Mucosa of descending colon (tissue), 3 donors: ENCODE data around the gene ABHD12. TPM values are rescaled to one million over a fixed set of nuclear protein-coding genes. Genes with fewer than 3 reads are reported as not detected.

Source experiments
- ATAC-seq: fragments of 200-7000 bp; cut with Tn5 transposase; one replicate; pipeline ENCODE4 v1.9.1; 2020; ENCODE audit warnings: mild to moderate bottlenecking, moderate library complexity
- DNase-seq, 3 donors: peaks; one replicate each; pipeline ENCODE4 v3.0.0-alpha.2; 2020
- H3K36me3 ChIP-seq: fragments of 200-600 bp; one replicate; pipeline ENCODE4 v1.8.0; 2021; ENCODE audit warnings: low read depth, mild to moderate bottlenecking
- H3K4me1 ChIP-seq: fragments of 200-600 bp; one replicate; pipeline ENCODE4 v1.8.0; 2021; ENCODE audit warnings: low read depth, mild to moderate bottlenecking
- H3K4me3 ChIP-seq: fragments of 200-600 bp; one replicate; pipeline ENCODE4 v1.8.0; 2021; ENCODE audit warnings: mild to moderate bottlenecking
- H3K9me3 ChIP-seq: fragments of 200-600 bp; one replicate; pipeline ENCODE4 v1.8.0; 2021; ENCODE audit warnings: mild to moderate bottlenecking
- intact Hi-C, 2 donors: fragments of 100-400 bp; cut with DNase I in 1 of 2; cut with micrococcal nuclease in 1 of 2; formaldehyde crosslinking; loops; one replicate each; pipeline versions ENCODE4 v1.11.0 to v1.11.1; 2022; cut with DNase I, micrococcal nuclease
- total RNA-seq, 3 donors: library from RNA; stranded (reverse); fragmentation: NEBNext Ultra II Directional in 2 of 3; extraction: Animal tissue kit (Norgen Biotek cat#: 25700) in 2 of 3; gene quantifications; one replicate each; pipeline versions ENCODE4 v1.2.1 to v1.2.4, GENCODE V29; 2021 to 2023
- TF ChIP-seq, protein P1 (sequence below): fragments of 200-600 bp; IDR thresholded peaks from one replicate; pipeline ENCODE4 v1.8.0; 2022; ENCODE audit warnings: antibody characterized with exemption, mild to moderate bottlenecking
- donor health status: DM: no; HTN: no; CAD: no; lungs with moderate emphysema.
- donor health status: DM: no; HTN: no; CAD: no.
- donor health status: DM: no; HTN: yes; CAD: no.

The ABHD12 gene
- total RNA-seq, 3 donors from 2014 or later: 47.3 to 65.5 (median 59.5) TPM

DNA sequence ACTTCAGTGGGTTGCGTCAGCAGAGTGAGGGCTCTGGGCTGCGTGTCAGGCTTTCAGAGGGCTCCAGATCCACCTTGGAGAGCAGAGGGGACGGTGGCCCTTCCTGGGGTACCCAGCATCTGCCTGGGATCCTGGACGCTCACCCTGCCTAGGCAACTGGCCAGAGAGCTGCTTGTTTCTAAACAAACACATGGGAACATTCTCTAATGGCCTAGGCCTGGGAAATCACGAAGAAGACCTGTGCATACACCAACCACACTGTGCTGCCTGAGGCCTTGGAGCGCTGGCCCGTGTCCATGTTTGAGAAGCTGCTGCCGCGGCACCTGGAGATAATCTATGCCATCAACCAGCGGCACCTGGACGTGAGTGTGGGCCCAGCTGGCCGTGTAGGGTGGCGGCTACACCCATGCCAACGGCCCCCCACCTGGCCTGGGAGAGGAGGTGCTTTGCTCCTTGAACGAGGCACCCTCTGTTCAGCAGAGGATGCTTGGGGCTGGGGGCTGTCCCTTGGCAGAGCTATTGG lies 110.5 kb downstream of the ABHD12 start:
- TF ChIP-seq, protein P1, sequence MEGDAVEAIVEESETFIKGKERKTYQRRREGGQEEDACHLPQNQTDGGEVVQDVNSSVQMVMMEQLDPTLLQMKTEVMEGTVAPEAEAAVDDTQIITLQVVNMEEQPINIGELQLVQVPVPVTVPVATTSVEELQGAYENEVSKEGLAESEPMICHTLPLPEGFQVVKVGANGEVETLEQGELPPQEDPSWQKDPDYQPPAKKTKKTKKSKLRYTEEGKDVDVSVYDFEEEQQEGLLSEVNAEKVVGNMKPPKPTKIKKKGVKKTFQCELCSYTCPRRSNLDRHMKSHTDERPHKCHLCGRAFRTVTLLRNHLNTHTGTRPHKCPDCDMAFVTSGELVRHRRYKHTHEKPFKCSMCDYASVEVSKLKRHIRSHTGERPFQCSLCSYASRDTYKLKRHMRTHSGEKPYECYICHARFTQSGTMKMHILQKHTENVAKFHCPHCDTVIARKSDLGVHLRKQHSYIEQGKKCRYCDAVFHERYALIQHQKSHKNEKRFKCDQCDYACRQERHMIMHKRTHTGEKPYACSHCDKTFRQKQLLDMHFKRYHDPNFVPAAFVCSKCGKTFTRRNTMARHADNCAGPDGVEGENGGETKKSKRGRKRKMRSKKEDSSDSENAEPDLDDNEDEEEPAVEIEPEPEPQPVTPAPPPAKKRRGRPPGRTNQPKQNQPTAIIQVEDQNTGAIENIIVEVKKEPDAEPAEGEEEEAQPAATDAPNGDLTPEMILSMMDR: no peak
- Histone ChIP-seq H3K36me3 (peaks cover 9% of the 10 kb centered on the region), H3K4me1 (no peaks in the 10 kb centered on the region), H3K4me3 (no peak overlapping the region), H3K9me3 (no peaks in the 10 kb centered on the region)
- no peak for ATAC-seq
- peak in 2 of 3 donors; percentile 30 to 33 for DNase-seq
- intact Hi-C loops: no loop called here

DNA sequence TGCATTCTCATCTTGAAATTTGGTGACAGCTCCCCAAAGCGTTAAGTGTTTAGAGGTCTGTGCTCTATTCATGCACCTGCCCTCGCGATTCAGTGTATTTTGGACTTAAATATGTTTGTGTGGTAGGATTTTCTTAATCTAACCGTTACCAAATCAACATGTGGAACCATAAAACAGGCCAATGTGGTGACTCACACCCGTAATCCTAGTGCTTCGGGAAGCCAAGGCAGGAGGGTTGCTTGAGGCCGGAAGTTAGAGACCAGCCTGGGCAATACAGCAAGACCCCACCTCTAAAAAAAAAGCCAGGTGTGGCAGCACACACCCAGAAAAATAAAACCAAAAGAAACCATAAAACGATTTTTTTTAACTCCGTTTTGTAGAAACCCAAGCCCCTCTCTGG lies 111.2 kb downstream of the ABHD12 start:
- TF ChIP-seq, protein P1: no peak
- intact Hi-C loops: no loop called here
- no peak overlapping the region for H3K4me3 ChIP-seq
- ATAC-seq: peak; percentile 37
- H3K36me3 ChIP-seq: peaks cover 16% of the 10 kb centered on the region
- H3K4me1 ChIP-seq: no peaks in the 10 kb centered on the region
- DNase-seq: no peak
- H3K9me3 ChIP-seq: no peaks in the 10 kb centered on the region

GRCh38 chr20:25278636-25279361 lies 111.8 kb downstream of the ABHD12 start:
- intact Hi-C loops: no loop called here
- Histone ChIP-seq H3K36me3 (peaks cover 20% of the 10 kb centered on the region), H3K4me1 (no peaks in the 10 kb centered on the region), H3K9me3 (no peaks in the 10 kb centered on the region), H3K4me3 (no peak overlapping the region)
- TF ChIP-seq, protein P1: no peak
- DNase-seq (peak in 2 of 3 donors; percentile 26 to 45), ATAC-seq (no peak)

- peaks cover 25% of the 10 kb centered on the region for H3K36me3 ChIP-seq
- no peaks in the 10 kb centered on the region for H3K4me1 ChIP-seq
- TF ChIP-seq, protein P1: no peak
- intact Hi-C loops: no loop called here
- H3K4me3 ChIP-seq: no peak overlapping the region
- DNase-seq (peak in 2 of 3 donors; percentile 32 to 49), ATAC-seq (peak; percentile 65)
- H3K9me3 ChIP-seq: no peaks in the 10 kb centered on the region
These were observed 112.6 kb downstream of the ABHD12 start for GRCh38 chr20:25277941-25278521.

GRCh38 chr20:25277051-25277801 lies 113.4 kb downstream of the ABHD12 start:
- ATAC-seq: no peak
- peak in 1 of 3 donors; percentile 39 for DNase-seq
- H3K36me3 ChIP-seq: peaks cover 29% of the 10 kb centered on the region

More at GRCh38 chr20:25277051-25277801, 113.4 kb downstream of the ABHD12 start:
- Histone ChIP-seq H3K4me1 (no peaks in the 10 kb centered on the region), H3K4me3 (no peak overlapping the region), H3K9me3 (no peaks in the 10 kb centered on the region)
- intact Hi-C loops: no loop called here
- TF ChIP-seq, protein P1: no peak
